ENCODE measurements around the gene ALDH1B1.

DNA sequence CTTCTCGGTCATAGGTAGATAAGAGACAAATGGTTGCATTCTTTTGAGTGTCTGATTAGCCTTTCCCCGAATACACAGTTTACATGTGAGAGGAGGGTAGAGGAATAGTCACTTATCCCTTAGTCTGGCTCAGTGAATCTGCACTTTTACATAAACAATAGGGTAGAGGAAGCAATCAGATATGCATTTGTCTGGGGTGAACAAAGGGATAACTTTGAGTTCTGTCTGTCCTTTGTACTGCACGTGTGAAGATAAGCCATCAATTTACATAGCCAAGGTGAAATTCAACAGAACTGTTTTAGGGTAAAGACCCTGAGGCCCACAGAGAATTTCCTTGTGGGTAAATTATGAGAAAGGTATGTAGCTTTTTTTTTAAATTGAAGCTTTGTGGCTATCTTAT, 41.9 kb downstream of the ALDH1B1 start:
- TF ChIP-seq, protein P1, sequence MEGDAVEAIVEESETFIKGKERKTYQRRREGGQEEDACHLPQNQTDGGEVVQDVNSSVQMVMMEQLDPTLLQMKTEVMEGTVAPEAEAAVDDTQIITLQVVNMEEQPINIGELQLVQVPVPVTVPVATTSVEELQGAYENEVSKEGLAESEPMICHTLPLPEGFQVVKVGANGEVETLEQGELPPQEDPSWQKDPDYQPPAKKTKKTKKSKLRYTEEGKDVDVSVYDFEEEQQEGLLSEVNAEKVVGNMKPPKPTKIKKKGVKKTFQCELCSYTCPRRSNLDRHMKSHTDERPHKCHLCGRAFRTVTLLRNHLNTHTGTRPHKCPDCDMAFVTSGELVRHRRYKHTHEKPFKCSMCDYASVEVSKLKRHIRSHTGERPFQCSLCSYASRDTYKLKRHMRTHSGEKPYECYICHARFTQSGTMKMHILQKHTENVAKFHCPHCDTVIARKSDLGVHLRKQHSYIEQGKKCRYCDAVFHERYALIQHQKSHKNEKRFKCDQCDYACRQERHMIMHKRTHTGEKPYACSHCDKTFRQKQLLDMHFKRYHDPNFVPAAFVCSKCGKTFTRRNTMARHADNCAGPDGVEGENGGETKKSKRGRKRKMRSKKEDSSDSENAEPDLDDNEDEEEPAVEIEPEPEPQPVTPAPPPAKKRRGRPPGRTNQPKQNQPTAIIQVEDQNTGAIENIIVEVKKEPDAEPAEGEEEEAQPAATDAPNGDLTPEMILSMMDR (IDR thresholded peaks at IDR 0.05), result no peak
- TF ChIP-seq POLR2A (IDR thresholded peaks at IDR 0.05), result no peak

All from uterus (tissue), 2 donors.